B cell (primary cell): ENCODE measurements around the gene LRCH1. TPM values are rescaled to one million over a fixed set of nuclear protein-coding genes. Genes with fewer than 3 reads are reported as not detected.

Experiments
- ATAC-seq: fragments of 200-7000 bp; cut with Tn5 transposase; one replicate; pipeline ENCODE4 v1.10.0; 2021; ENCODE audit warnings: low read depth, mild to moderate bottlenecking, moderate number of reproducible peaks, moderate library complexity
- CTCF ChIA-PET: fragments of 350-600 bp; sonication (Branson Sonifier 250); formaldehyde crosslinking; loops from one replicate; lab custom pipeline; 2021; ENCODE audit warnings: antibody characterized with exemption, inconsistent platforms; lab: Charles Lee
- POLR2A ChIA-PET: fragments of 350-600 bp; sonication (Branson Sonifier 250); formaldehyde crosslinking; loops from one replicate; lab custom pipeline; 2021; ENCODE audit warnings: antibody characterized with exemption; lab: Charles Lee
- DNase-seq: peaks from one replicate; pipeline ENCODE4 v3.0.0; 2013
- H2AFZ ChIP-seq: 2 replicates; pipeline ENCODE4 v1.6.1; 2012; ENCODE audit warnings: mild to moderate bottlenecking, low read depth, low read length; ENCODE audit not compliant: insufficient read depth, poor library complexity, severe bottlenecking
- H3K27ac ChIP-seq, 2 donors: 1 replicate in 1 of 2; 2 replicates in 1 of 2; pipeline ENCODE4 v1.5.1; 2012 to 2013; ENCODE audit warnings: low read length in 2 of 2, mild to moderate bottlenecking in 2 of 2, moderate library complexity in 1 of 2
- H3K27me3 ChIP-seq, 4 experiments: fragments of 200-600 bp in 1 of 4; sonication (generic) in 1 of 4; replicated peaks in 1 of 4; 1 replicate in 2 of 4; 2 replicates in 2 of 4; pipeline versions ENCODE4 v1.6.1 to v1.7.0; 2013 to 2016; ENCODE audit warnings: low read length in 3 of 4, mild to moderate bottlenecking in 2 of 4, mixed read lengths in 1 of 4, moderate library complexity in 1 of 4; ENCODE audit not compliant: insufficient read depth in 4 of 4, control insufficient read depth in 3 of 4; ENCODE audit errors: control extremely low read depth in 1 of 4
- H3K36me3 ChIP-seq, 2 experiments: replicated peaks in 1 of 2; 1 replicate in 1 of 2; 2 replicates in 1 of 2; pipeline versions ENCODE4 v1.6.1 to v1.7.1; 2013; ENCODE audit warnings: low read length in 1 of 2; ENCODE audit not compliant: insufficient read depth in 2 of 2, control insufficient read depth in 1 of 2; ENCODE audit errors: control extremely low read depth in 1 of 2, extremely low read depth in 1 of 2
- H3K4me1 ChIP-seq, 2 donors: fragments of 200-600 bp in 1 of 2; sonication (generic) in 1 of 2; 1 replicate in 1 of 2; 2 replicates in 1 of 2; pipeline versions ENCODE4 v1.5.1 to v1.6.1; 2013 to 2017; ENCODE audit warnings: low read length in 2 of 2; ENCODE audit not compliant: control insufficient read depth in 2 of 2, insufficient read depth in 2 of 2
- H3K4me2 ChIP-seq: replicated peaks from 2 replicates; pipeline ENCODE3; 2012; ENCODE audit warnings: mild to moderate bottlenecking, low read depth, low read length; ENCODE audit not compliant: poor library complexity, severe bottlenecking
- H3K4me3 ChIP-seq, 5 experiments: fragments of 200-600 bp in 1 of 5; sonication (generic) in 1 of 5; 1 replicate in 3 of 5; 2 replicates in 2 of 5; pipeline versions ENCODE4 v1.5.1 to v1.7.0; 2011 to 2016; ENCODE audit warnings: low read length in 4 of 5, mild to moderate bottlenecking in 4 of 5, low read depth in 2 of 5, control low read depth in 1 of 5, moderate library complexity in 1 of 5; ENCODE audit not compliant: insufficient read depth in 1 of 5; ENCODE audit errors: control extremely low read depth in 1 of 5, extremely low read depth in 1 of 5
- H3K79me2 ChIP-seq: fragments of 200-600 bp; sonication (generic); one replicate; pipeline ENCODE4 v1.6.0; 2016; ENCODE audit warnings: low read length; ENCODE audit not compliant: control insufficient read depth, insufficient read depth
- H3K9ac ChIP-seq: fragments of 200-600 bp; sonication (generic); 2 replicates; pipeline ENCODE4 v1.6.1; 2017; ENCODE audit warnings: mild to moderate bottlenecking, low read length, moderate library complexity
- H3K9me3 ChIP-seq, 3 donors: one replicate each; pipeline versions ENCODE4 v1.6.1 to v1.7.1; 2013; ENCODE audit warnings: low read length in 2 of 3; ENCODE audit not compliant: control insufficient read depth in 2 of 3, insufficient read depth in 1 of 3; ENCODE audit errors: control extremely low read depth in 1 of 3
- H4K20me1 ChIP-seq: 2 replicates; pipeline ENCODE4 v1.6.0; 2012; ENCODE audit warnings: mild to moderate bottlenecking, low read length; ENCODE audit not compliant: insufficient read depth, control insufficient read depth, poor library complexity, severe bottlenecking
- H3K27ac Mint-ChIP-seq: one replicate; pipeline ENCODE4 v1.8.0; 2021; ENCODE audit warnings: mixed read lengths
- H3K27me3 Mint-ChIP-seq: one replicate; pipeline ENCODE4 v1.8.0; 2021; ENCODE audit warnings: mixed read lengths
- H3K4me1 Mint-ChIP-seq: one replicate; pipeline ENCODE4 v1.8.0; 2021; ENCODE audit warnings: mixed read lengths
- H3K4me3 Mint-ChIP-seq: one replicate; pipeline ENCODE4 v1.8.0; 2021; ENCODE audit warnings: mixed read lengths
- H3K9me3 Mint-ChIP-seq: one replicate; pipeline ENCODE4 v1.8.0; 2022; ENCODE audit warnings: mixed read lengths; ENCODE audit not compliant: insufficient read depth
- CTCF ChIP-seq: fragments of 200-600 bp; IDR thresholded peaks from one replicate; pipeline ENCODE4 v1.8.0; 2022; ENCODE audit warnings: antibody characterized with exemption, mild to moderate bottlenecking
- EZH2 ChIP-seq: IDR thresholded peaks from 2 replicates; pipeline ENCODE4 v1.6.1; 2012; ENCODE audit warnings: borderline replicate concordance, low read depth, mild to moderate bottlenecking, moderate library complexity, low read length; ENCODE audit not compliant: insufficient read depth, poor library complexity, severe bottlenecking
- WGBS: methylation state at CpG from one replicate; pipeline ENCODE4 v1.1.5; 2013; ENCODE audit warnings: missing lambda C conversion rate; ENCODE audit not compliant: insufficient coverage; 5-methylcytosine and 5-hydroxymethylcytosine counted together
- intact Hi-C: fragments of 100-400 bp; cut with micrococcal nuclease; formaldehyde crosslinking; loops from one replicate; pipeline ENCODE4 v1.10.0; 2022
- polyA plus RNA-seq: library from polyadenylated mRNA; depleted of rRNA; stranded (reverse); fragments of >200 nt; gene quantifications from 2 replicates; pipeline ENCODE4 v1.2.3, GENCODE V29; 2012
- total RNA-seq, 2 donors: library from RNA; stranded (reverse); fragments of 120-200 nt in 1 of 2; gene quantifications; 1 replicate in 1 of 2; 2 replicates in 1 of 2; pipeline versions ENCODE4 v1.2.3 to v1.2.4, GENCODE V29; 2013 to 2022

LRCH1 gene
- total and polyA plus RNA-seq, 2 donors (not counting 1 experiment from before 2014, with no cell fraction given), result 13.0 to 50.3 TPM

- TF ChIP-seq EZH2, result no peak
- TF ChIP-seq CTCF, result no peak
- Mint-ChIP-seq H3K4me1 (peaks cover 23% of the 10 kb centered on the region), H3K27me3 (no peaks in the 10 kb centered on the region), H3K27ac (no peak overlapping the region), H3K9me3 (no peaks in the 10 kb centered on the region), H3K4me3 (no peak overlapping the region)
- Histone ChIP-seq H3K36me3 (peaks cover 0 to 8% of the 10 kb centered on the region in 2 experiments), H4K20me1 (peaks cover 4% of the 10 kb centered on the region), H3K4me2 (peak overlapping the region; percentile 32), H3K9ac (no peak overlapping the region), H3K4me1 (peaks cover 15 to 16% of the 10 kb centered on the region in 2 donors), H3K27me3 (peaks cover 0 to 12% (median 0%) of the 10 kb centered on the region in 4 experiments), H3K9me3 (no peaks in the 10 kb centered on the region), H3K27ac (no peak overlapping the region), H2AFZ (no peak overlapping the region), H3K4me3 (no peak overlapping the region), H3K79me2 (no peaks in the 10 kb centered on the region)
- ChIA-PET CTCF (no interaction called here), POLR2A (no interaction called here)
- intact Hi-C loops, result no loop called here
- DNase-seq (peak; percentile 23), ATAC-seq (peak; percentile 45)
- WGBS, result no CpG with 5 or more reads among the region's 4 CpGs
Observed at GRCh38 chr13:46756977-46757376, 204.0 kb downstream of the LRCH1 start.

GRCh38 chr13:46757640-46758039, 204.7 kb downstream of the LRCH1 start:
- H3K9me3 ChIP-seq, result no peaks in the 10 kb centered on the region
- no peaks in the 10 kb centered on the region for H4K20me1 ChIP-seq
- peak overlapping the region; percentile 32 for H3K4me2 ChIP-seq
- no peaks in the 10 kb centered on the region for H3K79me2 ChIP-seq
- POLR2A ChIA-PET, result no interaction called here
- intact Hi-C loops, result no loop called here
- Mint-ChIP-seq H3K27me3 (no peaks in the 10 kb centered on the region), H3K9me3 (no peaks in the 10 kb centered on the region), H3K4me1 (peaks cover 20% of the 10 kb centered on the region), H3K4me3 (no peak overlapping the region), H3K27ac (no peak overlapping the region)
- peaks cover 0 to 12% (median 0%) of the 10 kb centered on the region in 4 experiments for H3K27me3 ChIP-seq
- H3K36me3 ChIP-seq, result peaks cover 0 to 8% of the 10 kb centered on the region in 2 experiments
- DNase-seq (no peak), ATAC-seq (no peak)
- no peak overlapping the region for H2AFZ ChIP-seq
- no peak overlapping the region for H3K27ac ChIP-seq
- CTCF ChIA-PET, result no interaction called here
- 100% methylated on average over 1 of the region's 3 CpGs for WGBS
- H3K4me3 ChIP-seq, result no peak overlapping the region
- TF ChIP-seq CTCF, result peak; percentile 19
- TF ChIP-seq EZH2, result no peak
- peaks cover 10% of the 10 kb centered on the region in 2 donors for H3K4me1 ChIP-seq
- no peak overlapping the region for H3K9ac ChIP-seq
